GM21447 (cell line): ENCODE results near the gene TMEM270.
"Not testable (repeated sequence)": the region's sequence is repeated elsewhere in the genome, so short reads cannot be mapped to it uniquely, and the experiment has no call there.

Experiments used
- ATAC-seq: cut with Tn5 transposase; IDR thresholded peaks from one replicate; pipeline ENCODE4 v1.9.1; 2021; ENCODE audit not compliant: unreplicated experiment

TMEM270 gene

GRCh38 chr7:73852500-73852899 lies 8.5 kb upstream of the TMEM270 start:
- no peak for ATAC-seq

GRCh38 chr7:73856941-73857340 lies 4.0 kb upstream of the TMEM270 start:
- ATAC-seq = no peak

- ATAC-seq = no peak
Measured at GRCh38 chr7:73858807-73859206, 2.2 kb upstream of the TMEM270 start.

GRCh38 chr7:73861305-73861704 lies 346 bp downstream of the TMEM270 start:
- no peak for ATAC-seq

GRCh38 chr7:73864981-73865711 lies 4.2 kb downstream of the TMEM270 start:
- ATAC-seq = no peak

- no peak for ATAC-seq
Measured at GRCh38 chr7:73865738-73866445, 4.9 kb downstream of the TMEM270 start.

DNA sequence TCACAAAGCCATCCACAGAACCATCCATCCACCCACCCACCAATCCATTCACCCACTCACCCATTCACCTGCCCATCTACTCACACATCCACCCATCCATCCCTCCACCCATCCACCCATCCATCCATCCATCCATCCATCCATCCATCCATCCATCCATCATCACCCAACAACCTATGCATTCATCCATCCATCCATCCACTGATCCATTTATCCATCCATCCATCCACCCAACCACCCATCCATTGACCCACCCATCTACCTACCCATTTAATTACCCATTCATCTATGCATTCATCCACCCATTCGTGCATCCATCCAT lies 5.4 kb downstream of the TMEM270 start:
- no peak for ATAC-seq

- no peak for ATAC-seq
Measured at GRCh38 chr7:73869011-73869798, 8.2 kb downstream of the TMEM270 start.

DNA sequence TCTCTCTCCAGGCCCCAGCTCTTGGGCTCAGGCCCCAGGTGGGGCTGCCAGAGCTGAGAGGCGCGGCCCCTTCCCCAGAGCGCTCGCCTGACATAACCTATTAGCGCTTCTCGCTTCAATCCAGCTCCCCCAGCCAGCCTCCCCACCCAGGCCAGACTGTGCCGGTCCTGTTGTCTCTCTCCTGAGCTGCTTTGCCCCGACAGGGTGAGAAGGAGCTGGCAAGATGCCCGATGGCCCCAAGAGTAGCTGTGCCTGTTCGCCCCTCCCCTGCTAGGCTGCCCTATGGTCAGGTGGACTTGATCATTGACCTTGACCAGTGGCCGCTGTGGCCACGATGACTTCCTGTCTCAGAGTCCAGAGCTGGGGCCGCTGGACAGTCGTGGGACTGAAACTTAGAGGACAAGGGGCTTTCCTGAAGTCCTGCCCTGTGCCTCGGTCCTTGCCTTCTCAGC lies 9.1 kb downstream of the TMEM270 start:
- no peak for ATAC-seq

GRCh38 chr7:73871163-73872011 lies 10.4 kb downstream of the TMEM270 start:
- no peak for ATAC-seq

- ATAC-seq = no peak
Measured at GRCh38 chr7:73872056-73872908, 11.3 kb downstream of the TMEM270 start.

- no peak for ATAC-seq
Measured at GRCh38 chr7:73876361-73876760, 15.4 kb downstream of the TMEM270 start.

DNA sequence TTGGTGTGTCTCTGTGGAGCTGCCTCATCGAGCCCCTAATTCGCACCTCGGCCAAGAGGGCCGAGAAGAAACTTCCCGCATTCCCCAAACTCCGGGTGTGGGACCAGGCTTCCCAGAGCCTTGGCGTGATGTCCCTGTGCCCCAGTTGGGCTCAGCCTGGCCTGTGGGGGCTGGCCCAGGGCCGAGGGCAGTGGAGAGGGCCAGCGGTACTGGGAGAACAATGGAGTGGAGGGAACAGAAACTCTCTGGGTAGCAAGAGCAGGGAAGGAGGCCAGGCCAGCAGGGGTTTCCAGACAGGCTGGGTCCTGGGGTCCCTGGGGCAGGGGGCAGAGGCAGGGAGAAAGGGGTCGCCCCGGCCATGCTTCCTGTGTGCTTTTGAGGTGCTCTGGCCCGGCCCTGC lies 16.0 kb downstream of the TMEM270 start:
- ATAC-seq = no peak

- ATAC-seq = no peak
Measured at GRCh38 chr7:73879977-73880681, 19.2 kb downstream of the TMEM270 start.

DNA sequence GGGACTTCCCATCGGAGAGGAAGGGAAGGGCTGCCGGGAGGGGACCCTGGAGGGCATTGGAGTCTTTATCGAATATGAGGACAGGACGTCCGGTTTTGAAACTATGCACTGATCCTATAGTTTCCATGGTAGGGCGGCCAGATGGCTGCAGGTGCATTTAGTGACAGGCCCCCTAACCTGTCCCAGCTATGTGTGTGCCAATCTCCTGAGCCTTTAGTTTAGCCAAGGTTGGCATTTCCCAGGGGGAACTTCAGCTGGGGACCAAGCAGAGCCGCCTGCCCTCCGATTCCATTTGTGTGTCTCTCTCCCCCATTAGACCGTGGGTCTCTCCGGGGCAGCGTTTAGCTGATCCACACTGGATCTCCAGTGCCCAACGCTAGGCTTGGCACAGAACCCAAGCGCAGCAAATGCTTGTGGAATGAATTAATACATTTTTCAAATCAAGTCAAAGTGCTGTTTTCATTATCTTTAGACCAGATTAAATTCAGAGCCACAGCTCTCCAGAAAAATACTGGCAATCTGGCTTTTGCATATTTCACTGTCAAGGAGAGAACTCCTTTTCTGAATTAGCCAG lies 19.9 kb downstream of the TMEM270 start:
- no peak for ATAC-seq

GRCh38 chr7:73881352-73882046 lies 20.5 kb downstream of the TMEM270 start:
- ATAC-seq = no peak

DNA sequence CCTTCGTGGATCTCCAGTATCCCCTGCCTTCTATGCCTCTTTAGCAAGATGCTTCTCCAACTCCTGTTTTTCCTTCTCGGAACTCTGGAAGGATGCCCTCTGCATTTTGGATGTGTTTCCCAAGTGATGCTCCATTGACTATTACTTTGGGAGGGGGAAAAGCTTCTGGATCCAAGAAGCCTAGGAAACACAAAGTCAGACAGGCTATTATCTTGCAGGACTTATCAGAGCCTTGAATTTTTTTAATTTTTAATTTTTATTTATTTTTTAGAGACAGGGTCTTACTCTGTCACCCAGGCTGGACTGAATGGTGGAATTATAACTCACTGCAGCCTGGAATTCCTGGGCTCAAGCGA lies 21.1 kb downstream of the TMEM270 start:
- no peak for ATAC-seq

DNA sequence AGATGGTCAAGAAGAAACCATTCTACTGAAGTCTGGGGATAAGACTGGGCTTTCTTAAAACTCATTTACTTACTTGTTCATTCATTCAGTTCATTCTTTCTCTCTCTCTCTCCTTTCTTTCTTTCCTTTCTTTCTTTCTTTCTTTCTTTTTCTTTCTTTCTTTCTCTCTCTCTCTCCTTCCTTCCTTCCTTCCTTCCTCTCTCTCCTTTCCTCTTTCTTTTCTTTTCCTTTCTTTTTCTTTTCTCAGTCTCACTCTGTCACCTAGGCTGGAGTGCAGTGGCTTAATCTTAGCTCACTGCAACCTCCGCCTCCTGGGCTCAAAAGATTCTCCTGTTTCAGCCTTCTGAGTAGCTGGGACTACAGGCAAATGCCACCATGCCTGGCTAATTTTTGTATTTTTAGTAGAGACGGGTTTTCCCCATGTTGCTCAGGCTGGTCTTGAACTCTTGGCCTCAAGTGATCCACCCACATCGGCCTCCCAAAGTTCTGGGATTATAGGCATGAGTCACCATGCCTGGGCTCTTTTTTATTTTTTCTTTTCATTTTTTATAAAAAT lies 24.0 kb downstream of the TMEM270 start:
- ATAC-seq = not testable (repeated sequence)
